Daoy (cell line): ENCODE data around the gene SYT3. TPM values are rescaled to one million over a fixed set of nuclear protein-coding genes. Genes with fewer than 3 reads are reported as not detected.

Experiments
- DNase-seq: peaks from one replicate; pipeline ENCODE4 v3.0.0-alpha.2; 2015; ENCODE audit warnings: low read depth
- total RNA-seq: library from RNA; depleted of rRNA; stranded (reverse); fragments of >200 nt; shearing (Covaris generic); gene quantifications from 2 replicates; pipeline ENCODE4 v1.2.3, GENCODE V29; 2014

SYT3 gene
- total RNA-seq, 1 experiment from 2014 or later = 1.4 TPM

DNA sequence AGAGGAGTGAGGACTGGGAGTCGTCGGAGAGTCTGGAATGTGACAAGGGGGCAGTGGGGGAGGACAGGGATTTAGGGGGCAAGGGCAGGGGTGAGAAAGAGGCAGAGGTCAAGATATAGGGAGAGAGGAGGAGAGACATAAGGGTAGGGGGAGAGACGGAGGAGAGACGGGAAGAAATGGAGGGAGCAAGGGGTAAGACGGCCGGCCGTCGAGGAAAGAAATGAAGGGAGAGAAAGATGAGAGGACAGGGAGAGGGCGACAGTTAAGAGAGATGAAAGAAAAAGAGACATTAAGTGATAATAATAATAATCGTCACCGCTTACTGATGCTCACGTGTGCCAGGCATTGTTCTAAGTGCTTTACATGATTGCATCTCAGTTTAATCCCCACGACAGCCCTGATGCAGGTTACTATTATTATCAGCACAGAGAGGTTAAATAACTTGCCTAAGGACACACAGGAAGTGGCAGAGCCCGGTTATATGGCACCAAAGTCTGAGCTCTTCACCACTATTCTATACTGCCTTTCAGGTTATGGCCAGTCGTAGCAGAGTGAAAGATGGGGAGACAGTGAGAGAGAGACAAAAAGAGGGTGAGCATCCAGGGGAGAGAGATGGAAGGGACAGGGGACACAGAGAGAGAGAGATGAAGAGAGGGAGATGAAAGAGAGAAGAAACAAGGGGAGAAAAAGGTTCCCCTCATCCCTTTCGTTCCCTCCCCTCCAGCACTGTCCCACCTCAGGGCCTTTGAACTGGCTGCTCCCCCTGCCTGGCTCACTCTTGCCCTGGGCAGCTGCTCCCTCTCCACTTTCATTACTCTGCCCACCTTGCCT is 23.2 kb upstream of the SYT3 start:
- DNase-seq = no peak

DNA sequence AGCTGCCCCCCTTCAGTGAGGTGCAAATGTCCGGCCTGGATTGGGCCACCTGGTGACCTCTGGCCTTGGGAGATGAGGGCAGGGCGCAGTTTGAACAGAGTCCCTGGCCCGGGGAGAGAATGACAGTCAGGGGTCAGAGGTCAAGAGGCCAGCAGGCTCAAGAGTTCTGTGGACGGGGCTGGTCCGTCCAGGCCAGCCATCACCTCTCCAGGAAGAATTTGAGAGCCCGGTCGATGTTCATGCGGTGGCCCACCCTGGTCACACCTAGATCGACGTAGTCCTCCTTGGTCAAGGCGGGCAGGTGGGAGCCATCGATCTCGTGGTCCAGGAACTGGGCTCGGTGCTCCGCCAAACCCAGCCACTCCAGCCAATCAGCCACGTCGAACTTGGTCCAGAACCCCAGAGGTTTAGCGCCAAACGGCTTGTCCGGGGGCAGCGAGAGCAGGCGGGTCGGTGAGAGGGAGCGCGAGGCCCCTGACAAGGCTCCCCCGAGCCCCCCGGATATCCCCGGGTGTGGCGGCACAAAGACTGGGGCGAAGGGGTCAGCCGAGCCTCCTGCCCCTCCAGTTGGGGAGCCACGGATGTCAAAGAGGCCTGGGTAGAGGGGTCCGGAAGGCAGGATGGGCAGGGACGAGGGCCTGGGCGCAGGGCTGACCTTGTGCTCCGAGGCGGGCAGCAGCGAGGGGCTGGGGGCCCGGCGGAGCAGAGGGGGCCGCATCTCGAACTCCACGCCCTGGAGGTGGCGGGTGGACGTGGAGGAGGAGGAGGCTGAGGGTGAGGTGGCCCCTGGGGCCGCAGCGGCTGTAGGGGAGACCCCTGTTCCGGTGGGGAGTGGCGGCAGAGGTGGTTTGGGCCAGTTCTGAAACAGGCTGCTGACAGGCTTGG is 22.3 kb upstream of the SYT3 start:
- no peak for DNase-seq

DNA sequence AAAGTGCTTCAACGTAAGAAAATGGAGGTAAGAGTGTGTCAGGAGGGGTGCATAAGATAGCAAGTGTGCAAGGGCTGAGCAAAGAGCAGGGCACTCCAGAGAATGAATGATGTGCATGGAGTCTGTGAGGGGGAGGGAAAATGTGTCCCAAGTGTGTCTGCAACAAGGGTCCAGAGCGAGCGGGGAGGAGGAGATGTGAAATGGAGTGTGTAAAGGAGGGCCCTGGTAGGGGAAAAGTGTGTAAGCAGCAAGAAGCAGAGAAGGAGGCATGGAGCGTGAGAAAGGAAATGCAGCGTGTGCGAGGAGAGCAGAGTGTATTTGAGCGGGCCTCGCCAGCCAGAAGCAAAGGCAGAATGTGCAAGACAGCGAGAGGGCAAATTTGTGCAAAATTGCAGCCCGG is 21.3 kb upstream of the SYT3 start:
- DNase-seq = no peak

DNA sequence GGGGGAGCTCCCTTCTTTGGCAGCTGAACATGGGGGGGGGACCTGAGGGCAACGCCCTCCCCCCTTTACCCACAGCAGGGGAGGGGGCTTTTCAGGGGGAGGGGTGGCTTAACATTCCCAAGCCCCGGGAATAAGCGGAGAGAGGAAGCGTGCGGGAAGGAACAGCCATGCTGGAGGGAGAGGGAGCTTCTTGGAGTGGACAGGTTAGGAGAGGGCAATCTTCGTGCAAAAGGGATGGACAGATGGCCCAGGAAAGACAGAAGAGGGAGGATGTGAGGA is 20.3 kb upstream of the SYT3 start:
- no peak for DNase-seq

DNA sequence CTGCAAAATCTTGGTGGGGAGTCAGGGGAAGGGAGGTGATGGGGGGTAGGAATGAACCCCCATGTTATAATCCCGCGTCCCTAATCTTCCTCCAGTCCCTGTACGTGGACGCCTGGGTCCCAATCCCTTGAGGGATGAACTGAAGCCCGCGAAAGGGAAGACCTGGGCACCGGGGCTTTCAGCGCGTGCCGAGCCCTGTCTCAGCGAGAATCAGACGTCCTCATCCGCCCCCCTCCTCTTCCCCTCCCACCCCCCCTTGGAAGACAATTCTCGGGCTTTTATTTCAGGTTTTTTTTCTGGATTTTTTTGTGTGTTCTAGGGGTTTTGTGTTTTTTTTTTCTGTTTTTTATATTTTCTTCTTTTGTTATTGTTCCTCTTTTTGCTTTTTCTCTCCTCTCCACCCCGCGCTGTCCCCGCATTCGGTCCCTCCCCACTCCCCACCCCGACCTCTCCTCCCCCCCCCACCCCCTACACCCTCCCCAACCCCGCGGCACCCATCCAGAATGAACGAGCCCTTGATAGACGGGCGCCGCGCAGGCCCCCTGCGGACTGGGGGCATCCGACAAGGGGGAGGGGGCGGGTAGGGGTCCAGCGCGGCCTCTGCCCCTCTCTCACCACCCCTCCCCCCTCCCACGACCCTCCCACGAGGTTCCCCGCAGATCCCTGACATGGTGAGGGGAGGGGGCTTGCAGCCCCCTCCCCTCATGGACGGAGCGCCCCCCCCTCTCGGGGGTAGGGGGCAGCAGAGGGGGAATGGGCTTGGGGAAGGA is 19.8 kb upstream of the SYT3 start:
- DNase-seq = no peak

DNA sequence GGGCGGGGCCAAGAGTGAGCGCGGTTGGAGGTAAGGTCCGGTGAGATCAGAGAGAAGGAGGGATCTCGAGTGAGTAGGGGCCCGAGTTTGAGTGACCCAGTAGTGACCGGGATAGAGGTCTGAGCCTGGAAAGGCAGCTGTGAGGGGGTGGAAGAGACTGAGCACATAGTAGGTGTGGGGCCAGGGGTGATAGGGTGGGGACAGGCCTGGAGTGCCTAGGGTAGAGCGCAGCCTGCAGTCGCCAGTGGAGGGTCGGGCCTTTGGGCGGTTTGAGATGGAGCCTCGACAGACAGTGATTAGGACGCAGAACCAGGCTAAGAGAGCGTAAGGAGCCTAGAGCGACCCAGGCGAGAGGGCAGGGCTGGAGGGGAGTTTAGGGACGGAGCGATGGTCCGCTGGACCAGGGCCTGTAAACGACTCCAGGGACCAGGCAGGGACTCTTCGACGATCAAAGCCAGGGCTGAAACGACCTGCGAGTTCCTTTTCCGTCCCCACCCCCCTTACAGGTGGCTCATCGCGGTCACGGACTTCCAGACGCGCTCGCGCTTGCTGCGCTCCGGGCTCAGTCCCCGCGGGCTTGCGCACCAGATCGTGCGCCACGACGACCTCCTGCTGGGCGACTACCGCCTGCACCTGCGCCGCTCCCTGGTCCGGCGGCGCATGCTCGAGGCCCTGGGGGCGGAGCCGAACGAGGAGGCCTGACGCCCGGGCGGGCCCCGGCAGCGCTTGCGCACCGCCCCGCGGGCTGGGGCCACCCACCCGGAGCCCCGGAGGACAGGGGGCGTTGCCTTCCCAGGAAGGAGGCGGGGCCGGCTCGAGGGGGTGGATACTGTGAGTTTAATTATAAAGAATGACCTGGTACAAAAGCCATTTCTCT is 19.0 kb upstream of the SYT3 start:
- peak; percentile 96 for DNase-seq

DNA sequence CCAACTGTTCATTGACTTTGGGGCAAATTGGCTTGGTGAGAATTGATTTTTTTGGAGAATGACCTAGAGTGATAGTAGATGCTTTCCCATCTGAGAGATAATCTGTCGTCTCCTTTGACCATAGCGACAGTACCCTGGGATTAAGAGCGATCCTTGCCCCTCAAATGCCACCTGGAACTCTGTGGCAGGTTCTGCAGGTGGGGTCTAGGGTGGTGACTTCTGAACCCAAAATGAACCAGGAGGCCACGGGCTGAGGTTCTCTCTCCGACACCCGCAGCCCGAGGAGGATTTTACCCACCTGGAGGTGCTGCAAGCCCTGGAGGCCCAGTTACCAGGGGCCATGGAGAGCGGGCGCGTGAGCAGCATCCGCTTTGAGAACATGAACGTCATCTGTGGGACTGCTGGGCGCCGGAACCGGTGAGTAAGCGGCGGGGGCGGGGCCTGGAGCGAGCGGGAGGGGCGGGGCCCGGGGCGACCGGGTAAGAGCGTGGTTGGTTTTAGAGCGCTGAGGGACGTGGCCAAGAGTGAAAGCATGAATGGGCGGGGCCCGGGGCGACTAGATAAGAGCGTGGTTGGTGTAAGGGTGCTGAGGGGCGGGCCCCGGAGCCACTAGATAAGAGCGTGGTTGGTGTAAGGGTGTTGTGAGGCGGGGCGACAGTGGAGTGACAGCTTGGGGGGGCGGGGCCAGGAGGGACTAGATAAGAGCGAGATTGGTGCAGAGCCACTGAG is 18.2 kb upstream of the SYT3 start:
- DNase-seq = peak; percentile 100

DNA sequence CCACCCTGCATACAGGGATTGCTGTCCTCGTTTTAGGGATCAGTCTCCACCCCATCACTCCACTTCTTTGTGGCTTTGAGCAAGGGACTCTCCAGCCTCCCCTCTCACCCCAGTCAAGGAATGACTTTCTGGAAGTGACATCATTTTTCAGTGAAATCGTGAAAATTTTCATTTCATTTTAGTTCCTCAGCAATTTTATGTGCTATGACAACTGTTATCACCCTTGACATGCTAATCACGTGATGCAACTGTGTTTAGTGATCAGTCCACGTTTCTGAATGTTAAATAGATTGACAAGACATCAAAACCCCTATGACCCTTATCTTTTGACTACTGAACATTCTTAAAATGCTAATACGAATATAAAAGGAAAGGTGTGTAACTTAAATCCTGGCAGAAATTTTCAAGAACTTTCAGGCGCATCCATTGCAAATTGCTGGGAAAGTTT is 17.6 kb upstream of the SYT3 start:
- no peak for DNase-seq

DNA sequence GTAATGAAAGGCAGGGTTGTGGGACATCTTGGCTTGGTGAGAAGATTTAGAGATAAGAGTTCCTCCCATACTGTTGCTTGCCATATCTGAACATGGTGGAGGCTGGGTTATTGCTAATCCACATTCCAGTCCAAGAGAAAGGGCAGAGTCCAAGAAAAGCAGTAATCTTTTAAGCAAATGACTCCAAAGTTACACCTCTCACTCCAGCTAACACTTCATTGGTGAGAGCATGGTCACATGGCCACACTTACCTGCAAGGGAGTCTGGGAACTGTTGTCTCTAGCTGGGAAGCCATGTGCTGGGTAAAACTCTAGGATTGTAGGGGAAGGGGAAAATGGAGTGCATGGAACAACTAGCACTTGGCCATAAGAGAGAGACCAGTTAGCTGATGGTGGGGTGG is 15.2 kb upstream of the SYT3 start:
- DNase-seq = no peak

DNA sequence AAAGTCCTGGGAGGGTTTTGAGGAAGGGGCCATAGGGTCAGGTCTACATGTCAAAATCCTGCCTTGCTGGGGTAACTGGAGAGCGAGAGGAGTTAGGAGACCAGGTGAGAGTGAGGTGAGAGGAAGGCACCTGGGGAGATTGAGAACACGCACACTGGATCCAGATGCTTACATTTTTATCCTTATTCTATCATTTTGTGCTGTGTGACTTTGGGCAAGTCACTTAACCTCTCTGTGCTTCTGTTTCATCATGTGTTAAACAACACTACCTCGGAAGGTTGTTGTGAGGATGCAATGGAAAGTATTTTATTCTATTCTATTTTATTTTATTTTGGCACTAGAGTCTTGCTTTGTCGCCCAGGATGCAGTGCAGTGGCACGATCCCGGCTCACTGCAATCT is 13.0 kb upstream of the SYT3 start:
- no peak for DNase-seq

DNA sequence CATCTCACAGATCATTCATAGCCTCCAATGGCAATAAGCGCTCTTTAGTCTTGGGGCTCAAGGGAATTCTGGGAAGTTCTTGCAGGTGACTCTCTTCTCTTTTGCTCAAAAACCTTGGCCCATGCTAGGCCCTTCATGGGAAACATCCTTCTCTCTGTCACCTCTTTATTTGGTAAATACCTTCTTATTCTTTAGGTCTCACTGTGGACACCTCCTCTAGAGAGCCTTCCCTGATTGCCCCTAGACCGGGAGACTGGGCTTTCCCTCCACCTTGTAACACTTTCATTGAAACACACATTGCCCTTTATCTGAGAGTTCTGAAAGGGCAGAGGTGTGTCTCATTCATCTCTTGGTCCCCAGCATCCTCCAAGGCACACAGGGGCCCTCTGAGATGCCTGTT is 11.5 kb upstream of the SYT3 start:
- no peak for DNase-seq

DNA sequence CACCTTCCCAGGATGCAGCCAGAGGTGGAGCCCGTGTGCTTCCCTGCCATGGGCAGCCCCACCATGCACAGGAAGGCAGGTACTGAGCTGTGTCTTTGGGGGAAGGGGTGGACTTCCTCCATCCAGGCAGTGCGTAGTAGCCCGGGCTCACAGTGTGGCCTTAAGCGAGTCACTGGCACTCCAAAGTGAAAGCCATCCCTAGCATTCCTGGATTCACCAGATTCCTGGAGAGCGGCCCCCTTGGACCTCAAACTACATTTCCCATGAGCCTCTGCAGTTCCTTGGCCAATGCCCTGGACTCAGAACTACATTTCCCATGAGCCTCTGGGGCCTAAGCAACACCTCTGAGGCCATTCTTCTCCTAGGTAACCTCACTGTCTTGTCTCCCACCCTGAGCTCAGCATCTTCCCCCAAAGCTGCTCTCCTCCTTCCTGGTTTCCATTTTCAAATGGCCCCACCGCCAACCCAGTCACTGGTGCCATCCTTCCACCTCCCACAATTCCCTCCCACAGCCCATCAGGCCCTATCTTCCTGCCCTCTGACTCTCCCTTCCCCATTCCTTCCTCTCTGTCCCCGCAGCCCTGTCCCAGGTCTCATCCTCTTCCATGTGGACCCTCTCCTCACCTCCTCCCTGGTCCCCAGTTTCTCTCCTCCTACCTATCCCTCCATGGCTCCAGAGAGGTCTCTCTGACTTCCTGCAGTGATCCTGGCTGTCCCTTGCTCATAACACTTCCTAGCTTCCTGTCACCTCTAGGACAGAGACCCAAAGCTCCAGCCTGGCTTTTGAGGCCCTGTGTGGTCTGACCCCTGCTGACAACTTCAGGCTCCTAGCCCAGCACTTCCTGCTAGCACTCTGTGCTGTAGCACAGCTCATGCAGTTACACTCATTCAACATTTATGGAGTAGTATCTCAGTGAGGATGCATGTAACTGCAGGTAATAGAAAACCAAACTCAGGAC is 10.0 kb upstream of the SYT3 start, which contains the start of gene C19orf81:
Gene C19orf81 (plus strand): TSS at position 13 of the 959 bp plus-strand sequence. CDS start 0 bp downstream, at position 13.
- DNase-seq = peak; percentile 70

DNA sequence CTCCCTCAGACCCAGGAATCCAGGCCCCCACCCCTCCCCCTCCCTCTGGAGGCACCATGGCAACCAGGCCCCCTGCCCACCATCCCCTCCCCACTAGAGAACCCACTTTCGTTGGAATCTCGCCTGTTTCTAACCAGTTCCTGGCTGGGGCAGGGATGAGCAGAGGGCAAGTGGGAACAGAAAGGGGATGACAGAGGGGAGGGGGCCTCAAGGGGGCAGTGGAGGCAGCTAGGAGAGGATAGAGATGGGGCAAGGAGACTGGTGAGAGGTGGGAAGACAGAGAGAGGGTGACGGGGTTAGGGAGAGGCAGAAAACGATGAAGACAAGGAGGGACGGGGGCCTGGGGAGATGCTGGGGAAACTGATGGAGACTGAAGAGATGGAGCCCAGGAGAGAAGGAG is 9.0 kb upstream of the SYT3 start:
- no peak for DNase-seq

DNA sequence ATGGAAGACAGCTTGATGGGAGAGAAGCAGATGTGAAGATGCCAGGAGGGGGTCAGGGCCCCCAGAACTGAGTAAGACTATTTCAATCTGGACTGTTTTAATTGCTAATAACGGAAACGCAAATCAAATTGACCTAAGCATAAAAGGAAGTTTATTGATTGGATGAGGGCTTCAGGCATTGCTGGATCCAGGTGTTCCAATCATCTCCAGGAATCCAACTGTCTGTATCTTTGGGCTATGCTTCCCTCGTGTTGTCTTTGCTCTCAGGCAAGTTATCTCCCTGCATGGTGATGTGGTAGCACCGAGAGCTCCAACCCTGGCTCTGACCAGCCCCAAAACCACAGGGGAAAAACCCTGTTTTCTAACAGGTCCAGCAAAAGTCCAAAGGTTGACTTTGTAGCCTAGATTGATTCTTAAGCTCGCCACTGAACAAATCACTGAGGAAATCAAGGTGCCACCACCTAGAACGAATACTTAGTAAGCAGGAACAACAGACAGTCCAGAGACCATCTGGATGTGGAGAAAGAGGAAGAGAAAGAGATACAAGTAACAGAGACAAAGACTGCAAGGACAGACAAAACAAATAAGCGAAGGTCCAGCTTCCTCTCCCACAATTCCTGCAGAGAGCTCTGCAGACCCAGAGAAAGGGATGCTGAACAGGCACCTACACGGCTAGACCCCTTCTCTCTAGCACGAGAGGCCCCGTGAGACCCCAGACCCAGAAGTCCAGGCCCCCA is 8.4 kb upstream of the SYT3 start:
- DNase-seq = no peak

DNA sequence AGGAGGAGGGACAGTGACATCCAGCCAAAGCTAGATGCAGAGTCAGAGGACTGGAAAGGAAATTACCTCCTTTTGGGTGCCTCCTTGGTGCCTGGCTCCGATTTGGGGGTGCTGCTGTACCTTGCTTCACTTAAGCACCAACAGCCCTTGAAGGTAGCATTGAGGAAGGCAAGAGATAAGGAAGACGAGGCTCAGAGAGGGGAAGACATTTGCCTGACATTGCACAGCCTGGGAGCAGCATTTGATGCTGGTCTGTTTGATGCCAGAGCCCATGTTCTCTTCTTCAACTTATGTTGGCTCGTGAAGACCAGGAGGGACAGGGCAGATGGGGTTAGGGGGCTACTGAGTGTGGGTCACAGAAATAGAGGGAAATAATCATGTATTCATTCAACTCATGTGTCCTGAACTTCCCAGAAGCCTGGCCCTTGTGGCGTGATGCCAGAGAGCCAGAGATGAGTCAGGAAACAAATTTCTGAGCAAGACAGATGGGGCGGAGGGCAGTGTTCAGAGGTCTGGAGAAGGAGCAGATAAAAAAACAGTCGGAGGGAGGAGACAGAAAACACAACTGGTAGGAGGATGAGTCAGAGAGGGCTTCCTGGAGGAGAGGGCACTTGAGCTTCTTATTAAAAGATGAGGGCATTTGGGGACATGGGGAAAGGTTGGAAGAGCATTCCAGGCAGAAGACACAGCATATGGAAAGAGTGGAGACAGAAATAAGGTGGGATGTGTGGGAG is 6.6 kb upstream of the SYT3 start:
- peak; percentile 90 for DNase-seq

DNA sequence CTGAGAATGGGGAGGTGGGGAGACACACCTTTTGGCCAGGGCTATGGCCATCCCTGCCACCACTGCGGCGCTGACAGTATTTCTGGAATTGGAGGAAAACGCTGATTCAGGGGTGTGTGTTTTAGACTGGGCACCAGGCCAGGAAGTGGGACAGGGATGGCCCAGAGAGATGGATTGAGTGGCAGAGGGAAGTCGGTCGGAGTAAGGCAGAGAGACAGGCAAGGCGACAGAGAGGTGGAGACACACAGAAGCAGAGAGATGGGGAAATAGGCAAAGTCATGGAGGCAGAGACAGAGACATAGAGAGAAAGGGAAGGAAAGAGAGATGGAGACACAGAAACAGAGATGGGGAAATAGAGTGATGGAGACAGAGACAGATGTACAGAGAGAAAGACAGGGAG is 5.4 kb upstream of the SYT3 start:
- no peak for DNase-seq

DNA sequence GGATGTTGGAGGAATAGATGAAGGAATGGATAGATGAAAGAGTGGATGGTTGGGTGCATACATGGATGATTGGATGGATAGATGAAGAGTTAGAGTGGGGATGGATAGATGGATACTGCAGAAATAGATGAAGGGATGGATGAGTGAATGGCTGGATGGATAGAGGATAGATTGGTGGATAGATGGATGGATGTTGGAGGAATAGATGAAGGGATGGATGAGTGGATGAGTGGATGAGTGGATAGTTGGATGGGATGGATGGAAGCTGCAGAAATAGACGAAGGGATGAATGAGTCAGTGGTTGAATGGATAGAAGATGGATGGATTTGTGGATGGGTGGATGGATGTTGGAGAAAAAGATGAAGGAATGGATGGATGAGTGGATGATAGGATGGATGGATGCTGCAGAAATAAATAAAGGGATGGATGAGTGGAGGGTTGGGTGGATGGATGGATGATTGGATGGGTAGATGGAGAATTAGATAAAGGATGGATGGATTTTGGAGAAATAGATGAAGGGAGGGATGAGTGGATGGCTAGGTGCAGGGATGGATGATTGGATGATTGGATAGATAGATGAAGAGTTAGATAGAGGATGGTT is 4.7 kb upstream of the SYT3 start:
- DNase-seq = no peak

DNA sequence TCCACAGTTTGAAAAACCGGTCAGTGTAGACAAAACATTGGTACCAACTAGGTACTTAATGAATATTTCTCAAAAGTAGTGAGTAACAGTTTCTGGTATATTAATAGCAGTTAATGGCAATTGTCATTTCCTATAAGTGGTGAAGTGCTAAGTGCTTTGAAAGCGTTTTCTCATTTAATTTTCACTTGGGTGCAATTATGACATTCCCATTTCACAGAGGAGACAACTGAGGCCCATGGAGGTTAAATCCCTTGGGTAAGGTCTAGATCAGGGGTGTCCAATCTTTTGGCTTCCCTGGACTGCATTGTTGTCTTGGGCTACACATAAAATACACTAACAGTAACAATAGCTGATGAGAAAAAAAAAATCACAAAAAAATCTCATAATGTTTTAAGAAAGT is 687 bp upstream of the SYT3 start:
- no peak for DNase-seq
